H1 (cell line): Measurements from ENCODE around the gene CHRNG. TPM values are rescaled to one million over a fixed set of nuclear protein-coding genes. Genes with fewer than 3 reads are reported as not detected.

Experiments
- CTCF ChIA-PET: fragments of 300-600 bp; sonication (Branson Sonifier 250); formaldehyde crosslinking; loops from one replicate; lab custom pipeline; 2021; ENCODE audit not compliant: partially characterized antibody; lab: Charles Lee
- POLR2A ChIA-PET: fragments of 300-600 bp; sonication (Branson Sonifier 250); formaldehyde crosslinking; loops from one replicate; lab custom pipeline; 2021; ENCODE audit warnings: inconsistent platforms; ENCODE audit not compliant: partially characterized antibody; lab: Charles Lee
- DNase-seq, 2 experiments: peaks; one replicate each; pipeline versions ENCODE4 v3.0.0 to v3.0.0-alpha.2; 2010 to 2022; ENCODE audit warnings: low spot score in 2 of 2, low read depth in 1 of 2, mixed read lengths in 1 of 2
- FAIRE-seq: peaks from 2 replicates; lab custom pipeline; 2011; peaks lifted over from hg19 to GRCh38; lab: Jason Lieb, UNC
- H2AFZ ChIP-seq: 2 replicates; pipeline ENCODE4 v1.8.1; 2012; ENCODE audit warnings: low read length, inconsistent platforms
- H2AK5ac ChIP-seq: 2 replicates; pipeline ENCODE4 v1.6.1; 2013; ENCODE audit warnings: low read depth, low read length
- H2BK120ac ChIP-seq: replicated peaks from 2 replicates; pipeline ENCODE3; 2013; ENCODE audit warnings: low read depth, low read length, inconsistent platforms
- H2BK12ac ChIP-seq: 2 replicates; pipeline ENCODE4 v1.6.1; 2013; ENCODE audit warnings: low read depth, low read length
- H2BK15ac ChIP-seq: 2 replicates; pipeline ENCODE4 v1.6.1; 2013; ENCODE audit warnings: low read length
- H2BK20ac ChIP-seq: 2 replicates; pipeline ENCODE4 v1.6.1; 2013; ENCODE audit warnings: low read length
- H2BK5ac ChIP-seq: 2 replicates; pipeline ENCODE4 v1.6.1; 2013; ENCODE audit warnings: low read depth, low read length
- H3K14ac ChIP-seq: 2 replicates; pipeline ENCODE4 v1.6.1; 2013; ENCODE audit warnings: inconsistent platforms; ENCODE audit not compliant: insufficient read length
- H3K18ac ChIP-seq: 2 replicates; pipeline ENCODE4 v1.6.1; 2013; ENCODE audit warnings: low read length; ENCODE audit errors: extremely low read depth
- H3K23ac ChIP-seq: 2 replicates; pipeline ENCODE4 v1.6.1; 2013; ENCODE audit warnings: inconsistent platforms; ENCODE audit not compliant: insufficient read length
- H3K23me2 ChIP-seq: 2 replicates; pipeline ENCODE4 v1.6.1; 2013; ENCODE audit warnings: low read depth, low read length
- H3K27ac ChIP-seq: 2 replicates; pipeline ENCODE4 v1.6.1; 2011; ENCODE audit warnings: low read depth, low read length, inconsistent platforms
- H3K27me3 ChIP-seq, 4 experiments: replicated peaks in 1 of 4; 1 replicate in 1 of 4; 2 replicates in 3 of 4; pipeline versions ENCODE4 v1.6.1 to v1.8.1; 2011 to 2013; ENCODE audit warnings: low read length in 3 of 4, mild to moderate bottlenecking in 3 of 4, inconsistent platforms in 2 of 4, mixed read lengths in 2 of 4, moderate library complexity in 1 of 4; ENCODE audit not compliant: control insufficient read depth in 3 of 4, insufficient read depth in 3 of 4; ENCODE audit errors: extremely low read depth in 1 of 4
- H3K36me3 ChIP-seq, 4 experiments: 2 replicates each; pipeline versions ENCODE4 v1.6.1 to v1.8.1; 2011 to 2013; ENCODE audit warnings: mild to moderate bottlenecking in 4 of 4, low read length in 3 of 4, moderate library complexity in 2 of 4, control low read depth in 1 of 4, inconsistent platforms in 1 of 4; ENCODE audit not compliant: insufficient read depth in 4 of 4, control insufficient read depth in 2 of 4
- H3K4ac ChIP-seq: replicated peaks from 2 replicates; pipeline ENCODE3; 2013; ENCODE audit warnings: low read length, low read depth, mixed read lengths, inconsistent platforms; ENCODE audit not compliant: insufficient read length
- H3K4me1 ChIP-seq, 4 experiments: replicated peaks in 1 of 4; 1 replicate in 1 of 4; 2 replicates in 3 of 4; pipeline versions ENCODE4 v1.6.1 to v1.8.1; 2011 to 2013; ENCODE audit warnings: low read length in 3 of 4, inconsistent platforms in 2 of 4, mixed read lengths in 1 of 4; ENCODE audit not compliant: insufficient read depth in 4 of 4, control insufficient read depth in 3 of 4
- H3K4me2 ChIP-seq, 2 experiments: 2 replicates each; pipeline versions ENCODE4 v1.6.1 to v1.8.1; 2011 to 2013; ENCODE audit warnings: low read depth in 2 of 2, low read length in 2 of 2, control low read depth in 1 of 2, inconsistent platforms in 1 of 2, mild to moderate bottlenecking in 1 of 2; ENCODE audit not compliant: insufficient read depth in 1 of 2
- H3K4me3 ChIP-seq, 4 experiments: fragments of 200-600, 300-600 bp in 1 of 4; sonication (generic), shearing (Covaris generic), sonication (Bioruptor Twin) in 1 of 4; 2 replicates each; pipeline versions ENCODE4 v1.5.1 to v1.8.1; 2011 to 2016; ENCODE audit warnings: low read length in 4 of 4, low read depth in 3 of 4, control low read depth in 2 of 4, inconsistent platforms in 2 of 4, mild to moderate bottlenecking in 2 of 4, mixed read lengths in 1 of 4, moderate library complexity in 1 of 4; ENCODE audit not compliant: insufficient read depth in 2 of 4; ENCODE audit errors: extremely low read depth in 1 of 4
- H3K56ac ChIP-seq: replicated peaks from 2 replicates; pipeline ENCODE3; 2013; ENCODE audit warnings: low read depth, mild to moderate bottlenecking, mixed read lengths, low read length, inconsistent platforms; ENCODE audit not compliant: insufficient read length
- H3K79me1 ChIP-seq: 2 replicates; pipeline ENCODE4 v1.6.1; 2013; ENCODE audit warnings: low read depth, low read length, control low read depth
- H3K79me2 ChIP-seq, 2 experiments: 2 replicates each; pipeline versions ENCODE4 v1.6.1 to v1.8.1; 2012 to 2013; ENCODE audit warnings: low read length in 2 of 2, mild to moderate bottlenecking in 2 of 2, inconsistent platforms in 1 of 2; ENCODE audit not compliant: insufficient read depth in 2 of 2, control insufficient read depth in 1 of 2
- H3K9ac ChIP-seq, 4 experiments: replicated peaks in 1 of 4; 1 replicate in 1 of 4; 2 replicates in 3 of 4; pipeline versions ENCODE4 v1.6.1 to v1.8.1; 2011 to 2013; ENCODE audit warnings: low read depth in 3 of 4, low read length in 3 of 4, control low read depth in 2 of 4, mild to moderate bottlenecking in 2 of 4, moderate library complexity in 2 of 4, inconsistent platforms in 1 of 4; ENCODE audit errors: extremely low read depth in 1 of 4
- H3K9me3 ChIP-seq, 2 experiments: 2 replicates each; pipeline versions ENCODE4 v1.6.1 to v1.8.1; 2012 to 2013; ENCODE audit warnings: mild to moderate bottlenecking in 2 of 2, moderate library complexity in 2 of 2, control low read depth in 1 of 2, inconsistent platforms in 1 of 2, low read depth in 1 of 2, low read length in 1 of 2, mixed read lengths in 1 of 2; ENCODE audit not compliant: insufficient read depth in 2 of 2
- H4K20me1 ChIP-seq, 2 experiments: replicated peaks in 1 of 2; 2 replicates each; pipeline versions ENCODE3 to v1.8.1; 2011 to 2013; ENCODE audit warnings: inconsistent platforms in 2 of 2, low read length in 2 of 2, mild to moderate bottlenecking in 1 of 2; ENCODE audit not compliant: insufficient read depth in 2 of 2, control insufficient read depth in 1 of 2
- H4K5ac ChIP-seq: 2 replicates; pipeline ENCODE4 v1.6.1; 2013; ENCODE audit warnings: low read length, low read depth, mixed read lengths, inconsistent platforms; ENCODE audit not compliant: insufficient read length
- H4K8ac ChIP-seq: 2 replicates; pipeline ENCODE4 v1.8.0; 2013; ENCODE audit warnings: mild to moderate bottlenecking, moderate library complexity, low read length, inconsistent platforms; ENCODE audit not compliant: insufficient read depth; ENCODE audit errors: extremely low read depth
- H4K91ac ChIP-seq: replicated peaks from 2 replicates; pipeline ENCODE3; 2013; ENCODE audit warnings: low read length, mixed read lengths, inconsistent platforms; ENCODE audit not compliant: insufficient read length
- CHD2 ChIP-seq: IDR thresholded peaks from 2 replicates; pipeline ENCODE4 v1.6.1; 2012; ENCODE audit warnings: low read length, improper control_type of control experiment
- CREB1 ChIP-seq: IDR thresholded peaks from 2 replicates; pipeline ENCODE4 v1.6.1; 2012; ENCODE audit warnings: inconsistent platforms
- GTF2F1 ChIP-seq: IDR thresholded peaks from 2 replicates; pipeline ENCODE4 v1.6.1; 2012; ENCODE audit warnings: low read depth, low read length, improper control_type of control experiment, borderline replicate concordance
- NANOG ChIP-seq: IDR thresholded peaks from 2 replicates; pipeline ENCODE4 v1.6.1; 2011; ENCODE audit warnings: low read length, low read depth, mild to moderate bottlenecking, inconsistent platforms; ENCODE audit not compliant: insufficient read depth, poor library complexity, severe bottlenecking
- RXRA ChIP-seq: IDR thresholded peaks from 2 replicates; pipeline ENCODE4 v1.6.1; 2011; ENCODE audit warnings: low read depth, mild to moderate bottlenecking, low read length, moderate library complexity; ENCODE audit not compliant: insufficient read depth
- WGBS, 2 experiments: shearing (Covaris generic) in 1 of 2; methylation state at CpG; one replicate each; pipeline versions ENCODE4 v1.1.6 to v1.1.7; 2013 to 2015; ENCODE audit warnings: low lambda C conversion rate in 2 of 2, mixed read lengths in 2 of 2, inconsistent platforms in 1 of 2, low coverage in 1 of 2, missing lambda C conversion rate in 1 of 2; ENCODE audit not compliant: insufficient replicate concordance in 2 of 2, insufficient coverage in 1 of 2, insufficient read length in 1 of 2; ENCODE audit errors: extremely low coverage in 1 of 2, missing lambda C conversion rate in 1 of 2; 5-methylcytosine and 5-hydroxymethylcytosine counted together
- polyA plus RNA-seq, 7 experiments: library from polyadenylated mRNA; depleted of rRNA in 3 of 7; stranded (reverse) in 5 of 7; unstranded in 2 of 7; fragments of >200 nt in 5 of 7; fragments of 200-250 nt in 2 of 7; gene quantifications; 1 replicate in 5 of 7; 2 replicates in 1 of 7; 4 replicates in 1 of 7; pipeline versions ENCODE4 v1.2.1 to v1.2.3, GENCODE V29; 2011 to 2013; ENCODE audit warnings: missing spikeins in 2 of 7, mixed read lengths in 2 of 7
- total RNA-seq: library from RNA; stranded (reverse); fragmentation: NEBNext Ultra II Directional; extraction: Animal tissue kit (Norgen Biotek cat#: 25700); gene quantifications from 2 replicates; pipeline ENCODE4 v1.2.1, GENCODE V29; 2021

CHRNG gene
- total and polyA plus RNA-seq, 2 of the 8 experiments (the other 6 are each of a cell fraction or from before 2014, with no cell fraction given), result 0.05 TPM; not detected in 1

- Histone ChIP-seq H2BK120ac (no peak overlapping the region), H3K36me3 (peaks cover 11 to 72% (median 49%) of the 10 kb centered on the region in 4 experiments), H4K5ac (no peak overlapping the region), H2BK15ac (no peak overlapping the region), H3K4me3 (no peak overlapping the region), H3K4me1 (no peaks in the 10 kb centered on the region), H3K9ac (no peak overlapping the region), H3K23me2 (no peaks in the 10 kb centered on the region), H3K23ac (no peak overlapping the region), H3K79me2 (no peaks in the 10 kb centered on the region), H3K4me2 (no peak overlapping the region), H3K4ac (no peak overlapping the region), H2AK5ac (no peak overlapping the region), H2BK5ac (no peak overlapping the region), H3K14ac (no peak overlapping the region), H3K27ac (no peak overlapping the region), H3K27me3 (no peaks in the 10 kb centered on the region), H4K20me1 (peaks cover 0 to 8% of the 10 kb centered on the region in 2 experiments), H2BK12ac (no peak overlapping the region), H3K18ac (no peak overlapping the region), H2AFZ (no peak overlapping the region), H4K91ac (no peak overlapping the region), H2BK20ac (no peak overlapping the region), H4K8ac (no peak overlapping the region), H3K56ac (no peak overlapping the region), H3K79me1 (peaks cover 2% of the 10 kb centered on the region; the same call in 1 of the 2 replicates), H3K9me3 (no peaks in the 10 kb centered on the region)
- TF ChIP-seq RXRA (no peak), CREB1 (no peak), NANOG (no peak), GTF2F1 (no peak), CHD2 (no peak)
- CTCF ChIA-PET, result interaction anchor here (0.6 to 1.8 kb wide), 2 partner anchors 31 to 232 kb away, joined by 3 to 6 read pairs; no protein-coding TSS in a partner anchor
- FAIRE-seq, result no peak
- 94% methylated on average over 5 of the region's 5 CpGs; no CpG with 5 or more reads in 1 of the 2 experiments for WGBS, 2 experiments
- no peak for DNase-seq
- POLR2A ChIA-PET, result interaction anchor here (1.3 to 2.8 kb wide), 2 partner anchors 15 to 16 kb away, joined by 6 to 10 read pairs; no protein-coding TSS in a partner anchor
These were observed 28.7 kb downstream of the CHRNG start for GRCh38 chr2:232568161-232568560.
